GM12864 (cell line): Measurements from ENCODE around the gene CFAP251.

Experiments
- DNase-seq: peaks from one replicate; pipeline ENCODE4 v3.0.0-alpha.2; 2011; ENCODE audit warnings: low read depth
- H3K4me3 ChIP-seq: 2 replicates; pipeline ENCODE4 v1.5.1; 2011; ENCODE audit warnings: mild to moderate bottlenecking, low read depth, low read length, control low read depth
- TF ChIP-seq, protein P1 (sequence below): IDR thresholded peaks from 2 replicates; pipeline ENCODE4 v1.5.1; 2011; ENCODE audit warnings: low read depth, mild to moderate bottlenecking, moderate library complexity, low read length, control low read depth, inconsistent platforms; ENCODE audit errors: missing control alignments

The CFAP251 gene

DNA sequence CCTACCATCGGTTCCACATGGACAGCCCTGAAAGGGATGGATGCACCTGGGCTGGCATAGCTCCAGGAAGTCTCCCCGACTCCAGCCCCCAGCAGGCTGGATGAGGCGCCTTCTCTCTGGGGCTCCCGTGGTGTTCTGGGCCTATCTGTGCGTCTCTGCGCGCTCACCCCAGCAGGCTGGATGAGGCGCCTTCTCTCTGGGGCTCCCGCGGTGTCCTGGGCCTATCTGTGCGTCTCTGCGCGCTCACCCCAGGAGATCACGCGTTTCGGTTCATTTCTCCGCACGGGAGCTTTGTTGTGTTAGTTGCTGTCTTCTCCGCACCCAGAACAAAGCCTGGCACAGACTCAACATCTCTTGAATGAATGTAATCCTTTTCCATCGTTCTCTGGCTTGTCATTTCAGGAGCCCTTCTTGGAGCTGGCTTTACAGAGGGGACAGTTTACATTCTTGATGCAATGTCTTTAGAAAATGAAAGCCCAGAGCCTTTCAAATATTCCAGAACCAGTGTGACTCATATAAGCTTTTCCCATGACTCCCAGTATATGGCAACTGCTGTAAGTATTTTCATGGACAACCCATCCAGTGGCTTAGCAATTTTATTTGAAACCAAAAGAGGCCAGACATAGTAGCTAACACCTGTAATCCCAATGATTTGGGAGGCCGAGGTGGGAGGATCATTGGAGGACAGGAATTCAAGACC, 40.3 kb downstream of the CFAP251 start:
- DNase-seq, result no peak
- H3K4me3 ChIP-seq, result no peak overlapping the region
- TF ChIP-seq, protein P1, sequence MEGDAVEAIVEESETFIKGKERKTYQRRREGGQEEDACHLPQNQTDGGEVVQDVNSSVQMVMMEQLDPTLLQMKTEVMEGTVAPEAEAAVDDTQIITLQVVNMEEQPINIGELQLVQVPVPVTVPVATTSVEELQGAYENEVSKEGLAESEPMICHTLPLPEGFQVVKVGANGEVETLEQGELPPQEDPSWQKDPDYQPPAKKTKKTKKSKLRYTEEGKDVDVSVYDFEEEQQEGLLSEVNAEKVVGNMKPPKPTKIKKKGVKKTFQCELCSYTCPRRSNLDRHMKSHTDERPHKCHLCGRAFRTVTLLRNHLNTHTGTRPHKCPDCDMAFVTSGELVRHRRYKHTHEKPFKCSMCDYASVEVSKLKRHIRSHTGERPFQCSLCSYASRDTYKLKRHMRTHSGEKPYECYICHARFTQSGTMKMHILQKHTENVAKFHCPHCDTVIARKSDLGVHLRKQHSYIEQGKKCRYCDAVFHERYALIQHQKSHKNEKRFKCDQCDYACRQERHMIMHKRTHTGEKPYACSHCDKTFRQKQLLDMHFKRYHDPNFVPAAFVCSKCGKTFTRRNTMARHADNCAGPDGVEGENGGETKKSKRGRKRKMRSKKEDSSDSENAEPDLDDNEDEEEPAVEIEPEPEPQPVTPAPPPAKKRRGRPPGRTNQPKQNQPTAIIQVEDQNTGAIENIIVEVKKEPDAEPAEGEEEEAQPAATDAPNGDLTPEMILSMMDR, result no peak

DNA sequence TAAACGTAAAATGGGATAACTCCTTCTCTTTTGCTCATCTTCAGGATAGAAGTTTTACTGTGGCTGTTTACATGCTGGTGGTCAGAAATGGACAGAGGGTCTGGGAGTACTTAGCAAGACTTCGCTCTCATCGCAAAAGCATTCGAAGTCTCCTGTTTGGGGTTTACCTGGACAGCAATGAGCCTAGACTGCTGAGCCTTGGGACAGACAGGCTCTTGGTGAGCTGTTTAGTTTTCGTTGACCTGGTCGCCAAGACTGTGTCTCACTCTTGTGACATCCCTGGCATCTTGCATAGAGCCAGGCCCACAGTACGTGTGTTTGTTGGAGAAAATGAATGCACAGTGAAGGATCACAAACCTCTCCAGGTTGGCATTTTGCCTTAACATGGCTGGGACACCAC, 42.1 kb downstream of the CFAP251 start:
- DNase-seq, result no peak
- no peak overlapping the region for H3K4me3 ChIP-seq
- TF ChIP-seq, protein P1, result no peak

DNA sequence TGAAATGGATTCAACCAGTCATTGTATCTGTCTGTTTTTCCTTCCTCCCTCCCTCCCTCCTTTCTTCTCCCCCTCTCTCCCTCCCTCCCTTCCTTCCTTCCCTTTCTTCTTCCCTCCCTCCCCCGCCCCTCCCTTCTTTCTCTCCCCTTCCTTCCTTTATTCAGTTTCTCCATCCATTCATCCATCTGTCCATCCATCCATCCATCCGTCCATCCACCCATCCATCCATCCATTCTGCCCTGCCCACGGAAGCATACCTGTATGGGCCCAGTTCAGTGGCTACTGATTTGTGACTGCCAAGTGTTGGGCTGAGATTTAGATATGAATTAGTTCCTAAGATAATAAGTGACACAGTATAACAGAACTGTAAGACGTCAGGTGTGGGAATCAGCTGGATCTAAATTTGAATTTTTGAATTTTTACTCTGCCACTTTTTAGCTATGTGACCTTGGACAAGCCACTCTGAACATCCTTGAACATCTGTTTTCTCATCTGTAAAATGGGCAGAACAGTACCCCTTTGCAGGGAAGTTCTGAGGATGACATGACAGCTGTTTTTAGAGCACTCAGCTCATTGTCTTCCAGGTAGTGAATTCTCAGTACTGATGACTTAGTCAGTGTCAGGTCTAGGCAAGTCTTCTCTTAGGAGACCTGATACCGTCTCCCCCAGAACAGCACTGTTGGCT, 42.9 kb downstream of the CFAP251 start:
- TF ChIP-seq, protein P1, result no peak
- no peak overlapping the region for H3K4me3 ChIP-seq
- no peak for DNase-seq

DNA sequence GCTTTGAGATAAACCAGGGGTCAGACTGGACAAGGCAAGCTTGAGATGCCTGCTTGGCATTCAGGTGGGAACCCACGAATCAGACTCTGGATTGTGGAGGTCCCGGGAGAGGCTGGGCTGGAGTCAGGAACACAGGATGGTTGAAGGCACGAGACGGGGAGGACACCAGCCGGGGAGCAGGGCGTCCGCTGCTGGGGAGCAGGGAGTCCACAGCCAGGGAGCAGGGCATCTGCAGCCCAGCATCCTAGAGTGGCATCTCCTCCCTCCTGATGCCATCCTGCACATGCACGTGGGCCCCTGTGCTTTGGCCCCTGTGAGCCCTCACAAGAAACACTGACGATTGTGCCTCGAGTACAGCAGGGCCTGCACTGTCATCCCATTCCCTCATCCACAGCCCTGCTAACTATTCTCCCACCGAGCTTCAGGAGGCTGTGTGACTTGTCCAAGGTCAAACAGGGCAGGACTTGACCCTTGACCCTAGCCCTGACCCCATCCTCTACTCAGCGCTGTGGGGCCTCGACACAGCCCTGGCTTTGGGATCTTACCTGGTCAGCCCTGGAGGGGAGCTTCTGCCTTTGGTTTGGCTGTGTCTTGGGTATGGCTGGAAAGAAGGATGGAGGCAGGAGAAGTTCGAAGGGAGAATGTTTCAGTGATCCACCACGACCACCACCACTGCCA, 45.1 kb downstream of the CFAP251 start:
- H3K4me3 ChIP-seq, result no peak overlapping the region
- no peak for DNase-seq
- TF ChIP-seq, protein P1, result no peak

DNA sequence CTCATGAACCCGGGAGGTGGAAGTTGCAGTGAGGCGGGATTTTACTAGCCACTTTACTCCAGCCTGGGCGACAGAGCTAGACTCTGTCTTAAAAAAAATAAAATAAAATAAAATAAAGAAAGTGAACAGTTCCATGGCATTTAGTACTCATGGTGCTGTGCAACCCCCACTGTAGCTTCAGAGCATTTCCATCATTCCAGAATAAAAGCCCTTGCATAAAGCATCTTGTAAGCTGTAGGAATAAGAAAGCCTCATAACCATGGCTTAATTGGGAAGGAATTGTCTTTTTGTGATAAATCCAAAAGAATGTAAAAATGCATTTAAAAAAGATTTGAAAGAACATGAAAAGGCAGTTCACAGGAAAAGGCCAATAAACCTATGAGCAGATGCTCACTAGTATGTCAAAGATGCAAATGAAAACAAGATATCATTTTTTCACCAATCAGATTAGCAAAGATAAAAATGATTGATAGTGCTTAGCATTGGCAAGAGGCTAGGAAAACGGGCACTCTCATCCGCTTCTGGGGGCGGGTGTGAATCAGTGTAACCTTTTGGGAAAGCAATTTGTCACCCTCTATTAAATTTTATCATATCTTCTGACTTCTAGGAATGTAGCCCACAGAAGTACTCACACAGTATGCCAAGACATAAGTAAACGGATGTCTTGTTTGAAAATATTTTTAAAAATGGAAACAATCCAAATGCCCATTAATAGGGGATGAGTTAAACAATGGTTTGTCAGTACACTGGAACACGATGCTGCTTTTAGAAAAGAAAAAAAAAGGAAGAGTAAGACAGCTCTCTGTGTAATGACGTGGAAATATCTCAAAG, 46.6 kb downstream of the CFAP251 start:
- no peak for DNase-seq
- TF ChIP-seq, protein P1, result no peak
- no peak overlapping the region for H3K4me3 ChIP-seq

DNA sequence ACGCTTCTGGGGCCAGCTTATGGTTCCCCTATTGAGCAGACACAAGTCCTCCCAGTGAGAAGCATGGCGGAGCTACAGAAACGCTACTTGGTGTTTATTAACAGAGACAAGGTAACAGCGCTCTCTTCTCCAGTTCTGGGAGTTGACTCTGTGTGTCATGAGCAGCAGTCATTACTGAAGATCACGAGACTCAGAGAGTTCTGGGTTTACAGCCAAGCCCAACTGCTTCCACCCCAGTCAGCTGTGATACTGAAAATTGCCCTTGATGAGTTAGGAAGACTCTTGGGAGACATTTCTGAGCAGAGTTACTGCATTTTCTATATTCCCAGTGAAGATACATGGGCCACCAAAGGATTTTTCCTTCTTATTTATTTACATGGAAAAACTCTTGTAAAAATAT, 48.6 kb downstream of the CFAP251 start:
- TF ChIP-seq, protein P1, result no peak
- DNase-seq, result no peak
- no peak overlapping the region for H3K4me3 ChIP-seq
